HL-60 (cell line): ENCODE results near the gene TSG101.

Source experiments
- DNase-seq, 2 experiments: peaks; one replicate each; pipeline ENCODE4 v3.0.0-alpha.2; 2010 to 2020; ENCODE audit warnings: low read depth in 1 of 2, low spot score in 1 of 2
- H3K27ac ChIP-seq: fragments of 250-450 bp; sonication (Bioruptor Pico); replicated peaks from 2 replicates; pipeline ENCODE4 v1.5.1; 2020; ENCODE audit warnings: mild to moderate bottlenecking, moderate library complexity
- H3K27me3 ChIP-seq: fragments of 250-450 bp; sonication (Bioruptor Pico); 2 replicates; pipeline ENCODE4 v1.5.1; 2021; ENCODE audit warnings: mild to moderate bottlenecking, moderate library complexity; ENCODE audit not compliant: insufficient read depth, poor library complexity, severe bottlenecking
- H3K4me3 ChIP-seq: replicated peaks from 2 replicates; pipeline ENCODE4 v1.5.1; 2011; ENCODE audit warnings: mild to moderate bottlenecking, control low read depth, low read length; ENCODE audit not compliant: insufficient read depth
- GABPA ChIP-seq: IDR thresholded peaks from 2 replicates; pipeline ENCODE4 v1.6.1; 2012; ENCODE audit warnings: low read depth
- POLR2AphosphoS5 ChIP-seq: IDR thresholded peaks from 2 replicates; pipeline ENCODE4 v1.6.1; 2012; ENCODE audit warnings: low read depth
- SPI1 ChIP-seq: IDR thresholded peaks from 2 replicates; pipeline ENCODE4 v1.6.1; 2012; ENCODE audit warnings: low read depth, mild to moderate bottlenecking, borderline replicate concordance
- TF ChIP-seq, protein P1 (sequence below): IDR thresholded peaks from 2 replicates; pipeline ENCODE4 v1.6.1; 2012; ENCODE audit warnings: low read depth; ENCODE audit not compliant: insufficient replicate concordance
- TF ChIP-seq, protein P2 (sequence below): IDR thresholded peaks from one replicate; pipeline ENCODE4 v1.5.1; 2011; ENCODE audit warnings: low read length, control low read depth, inconsistent platforms; ENCODE audit not compliant: insufficient read depth

The TSG101 gene

DNA sequence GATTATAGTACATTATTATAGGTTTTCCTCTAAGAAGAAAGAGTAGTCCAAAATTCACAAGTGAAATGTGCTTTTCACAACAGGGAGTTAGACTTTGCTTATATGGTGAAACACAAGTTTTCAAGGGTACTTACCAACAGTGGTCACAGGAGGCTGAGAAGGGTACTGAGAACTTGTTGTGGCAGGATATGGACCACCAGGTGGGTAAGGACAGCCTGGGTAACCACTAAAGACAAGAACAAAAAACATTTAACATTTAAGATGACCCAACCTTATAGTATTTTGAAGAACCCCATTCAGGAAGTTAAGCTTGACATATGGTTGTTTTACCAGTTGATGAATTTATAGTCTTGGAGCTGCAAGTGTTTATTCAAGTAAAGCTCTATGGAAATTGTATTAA is 24.4 kb downstream of the TSG101 start:
- DNase-seq, result no peak
- TF ChIP-seq GABPA, result no peak
- TF ChIP-seq SPI1, result no peak
- TF ChIP-seq, protein P1, sequence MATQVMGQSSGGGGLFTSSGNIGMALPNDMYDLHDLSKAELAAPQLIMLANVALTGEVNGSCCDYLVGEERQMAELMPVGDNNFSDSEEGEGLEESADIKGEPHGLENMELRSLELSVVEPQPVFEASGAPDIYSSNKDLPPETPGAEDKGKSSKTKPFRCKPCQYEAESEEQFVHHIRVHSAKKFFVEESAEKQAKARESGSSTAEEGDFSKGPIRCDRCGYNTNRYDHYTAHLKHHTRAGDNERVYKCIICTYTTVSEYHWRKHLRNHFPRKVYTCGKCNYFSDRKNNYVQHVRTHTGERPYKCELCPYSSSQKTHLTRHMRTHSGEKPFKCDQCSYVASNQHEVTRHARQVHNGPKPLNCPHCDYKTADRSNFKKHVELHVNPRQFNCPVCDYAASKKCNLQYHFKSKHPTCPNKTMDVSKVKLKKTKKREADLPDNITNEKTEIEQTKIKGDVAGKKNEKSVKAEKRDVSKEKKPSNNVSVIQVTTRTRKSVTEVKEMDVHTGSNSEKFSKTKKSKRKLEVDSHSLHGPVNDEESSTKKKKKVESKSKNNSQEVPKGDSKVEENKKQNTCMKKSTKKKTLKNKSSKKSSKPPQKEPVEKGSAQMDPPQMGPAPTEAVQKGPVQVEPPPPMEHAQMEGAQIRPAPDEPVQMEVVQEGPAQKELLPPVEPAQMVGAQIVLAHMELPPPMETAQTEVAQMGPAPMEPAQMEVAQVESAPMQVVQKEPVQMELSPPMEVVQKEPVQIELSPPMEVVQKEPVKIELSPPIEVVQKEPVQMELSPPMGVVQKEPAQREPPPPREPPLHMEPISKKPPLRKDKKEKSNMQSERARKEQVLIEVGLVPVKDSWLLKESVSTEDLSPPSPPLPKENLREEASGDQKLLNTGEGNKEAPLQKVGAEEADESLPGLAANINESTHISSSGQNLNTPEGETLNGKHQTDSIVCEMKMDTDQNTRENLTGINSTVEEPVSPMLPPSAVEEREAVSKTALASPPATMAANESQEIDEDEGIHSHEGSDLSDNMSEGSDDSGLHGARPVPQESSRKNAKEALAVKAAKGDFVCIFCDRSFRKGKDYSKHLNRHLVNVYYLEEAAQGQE, result no peak
- TF ChIP-seq, protein P2, sequence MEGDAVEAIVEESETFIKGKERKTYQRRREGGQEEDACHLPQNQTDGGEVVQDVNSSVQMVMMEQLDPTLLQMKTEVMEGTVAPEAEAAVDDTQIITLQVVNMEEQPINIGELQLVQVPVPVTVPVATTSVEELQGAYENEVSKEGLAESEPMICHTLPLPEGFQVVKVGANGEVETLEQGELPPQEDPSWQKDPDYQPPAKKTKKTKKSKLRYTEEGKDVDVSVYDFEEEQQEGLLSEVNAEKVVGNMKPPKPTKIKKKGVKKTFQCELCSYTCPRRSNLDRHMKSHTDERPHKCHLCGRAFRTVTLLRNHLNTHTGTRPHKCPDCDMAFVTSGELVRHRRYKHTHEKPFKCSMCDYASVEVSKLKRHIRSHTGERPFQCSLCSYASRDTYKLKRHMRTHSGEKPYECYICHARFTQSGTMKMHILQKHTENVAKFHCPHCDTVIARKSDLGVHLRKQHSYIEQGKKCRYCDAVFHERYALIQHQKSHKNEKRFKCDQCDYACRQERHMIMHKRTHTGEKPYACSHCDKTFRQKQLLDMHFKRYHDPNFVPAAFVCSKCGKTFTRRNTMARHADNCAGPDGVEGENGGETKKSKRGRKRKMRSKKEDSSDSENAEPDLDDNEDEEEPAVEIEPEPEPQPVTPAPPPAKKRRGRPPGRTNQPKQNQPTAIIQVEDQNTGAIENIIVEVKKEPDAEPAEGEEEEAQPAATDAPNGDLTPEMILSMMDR, result no peak
- no peak for TF ChIP-seq POLR2AphosphoS5
- Histone ChIP-seq H3K4me3 (no peak overlapping the region), H3K27me3 (no peaks in the 10 kb centered on the region), H3K27ac (no peak overlapping the region)

- Histone ChIP-seq H3K4me3 (no peak overlapping the region), H3K27ac (no peak overlapping the region), H3K27me3 (no peaks in the 10 kb centered on the region)
- TF ChIP-seq SPI1 (no peak), POLR2AphosphoS5 (no peak), GABPA (no peak)
- TF ChIP-seq, protein P2, result no peak
- TF ChIP-seq, protein P1, result no peak
- DNase-seq, result no peak
Observed at GRCh38 chr11:18501629-18502028, 25.1 kb downstream of the TSG101 start.

- TF ChIP-seq, protein P1, result no peak
- no peak for TF ChIP-seq GABPA
- no peak for TF ChIP-seq SPI1
- TF ChIP-seq, protein P2, result no peak
- no peak for TF ChIP-seq POLR2AphosphoS5
- H3K4me3 ChIP-seq, result no peak overlapping the region
- no peak for DNase-seq
- no peaks in the 10 kb centered on the region for H3K27me3 ChIP-seq
- H3K27ac ChIP-seq, result no peak overlapping the region
Observed at GRCh38 chr11:18498039-18498438, 28.7 kb downstream of the TSG101 start.
